ENCODE results near the gene UBR1. TPM values are rescaled to one million over a fixed set of nuclear protein-coding genes. Genes with fewer than 3 reads are reported as not detected.

The UBR1 gene
- total RNA-seq, 1 experiment from 2014 or later: 22.2 TPM

DNA sequence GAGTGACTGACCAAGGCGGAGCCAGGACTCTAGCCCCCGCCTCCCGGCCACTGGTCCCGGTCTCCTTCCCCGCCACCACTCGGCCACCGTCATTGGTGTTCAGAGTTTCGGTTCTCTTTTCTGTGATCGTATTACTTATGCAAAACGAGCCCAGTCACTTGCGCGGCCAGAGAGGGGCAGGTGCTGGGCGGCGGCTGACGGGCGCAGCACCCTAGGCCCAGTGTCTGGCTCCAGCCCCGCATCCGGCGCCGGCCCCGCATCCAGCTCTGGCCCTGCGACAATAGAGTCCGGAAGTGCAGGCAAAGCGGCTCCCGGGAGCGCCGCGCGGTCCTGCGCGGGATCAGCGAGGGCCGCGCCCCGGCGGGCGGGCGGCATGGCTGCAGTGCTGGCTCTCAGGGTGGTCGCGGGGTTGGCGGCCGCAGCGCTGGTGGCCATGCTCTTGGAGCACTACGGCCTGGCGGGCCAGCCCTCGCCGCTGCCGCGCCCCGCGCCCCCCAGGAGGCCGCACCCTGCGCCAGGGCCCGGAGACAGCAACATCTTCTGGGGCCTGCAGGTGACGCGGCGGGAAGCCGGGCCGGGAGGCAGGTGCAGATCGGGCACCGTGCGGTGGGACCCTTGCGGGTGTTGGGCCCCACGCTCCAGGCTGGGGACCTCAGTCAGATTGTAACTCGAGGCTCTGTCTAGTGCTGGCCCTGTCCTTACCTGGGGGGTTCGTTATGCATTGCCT, 27.8 kb upstream of the UBR1 start, which contains the start of gene TMEM62:
Gene TMEM62, plus strand, starts transcription at position 157 of the 727 bp plus-strand sequence. Its CDS starts 217 bp downstream, at position 374.
- Histone ChIP-seq H3K56ac (ENCODE audit: insufficient read length, low read depth, low read length) (no peak within 1 kb of the TSS), H4K5ac (ENCODE audit: insufficient read length, low read depth, low read length) (no peak within 1 kb of the TSS), H4K91ac (ENCODE audit: insufficient read length, low read depth, low read length) (no peak within 1 kb of the TSS), H3K79me2 (ENCODE audit: insufficient read depth, low read length) (no peaks in the 10 kb centered on the region), H3K9ac (ENCODE audit: extremely low read depth, insufficient read length, low read length) (peak within 1 kb of the TSS; percentile 48), H2BK15ac (ENCODE audit: low read depth, low read length) (no peak within 1 kb of the TSS), H2AFZ (ENCODE audit: low read length) (peak within 1 kb of the TSS; percentile 17), H3K27ac (ENCODE audit: insufficient read length, low read depth, low read length) (no peak within 1 kb of the TSS), H3K14ac (ENCODE audit: insufficient read depth, low read length) (peak within 1 kb of the TSS; percentile 26; the same call in 1 of the 2 replicates), H4K20me1 (ENCODE audit: control insufficient read depth, insufficient read depth, insufficient read length) (no peaks in the 10 kb centered on the region), H3K4me2 (ENCODE audit: insufficient read depth, insufficient read length, low read length) (peak within 1 kb of the TSS; percentile 59), H3K9me3 (ENCODE audit: control insufficient read depth, low read depth, low read length) (no peaks in the 10 kb centered on the region), H3K4ac (ENCODE audit: low read depth, low read length) (no peak within 1 kb of the TSS), H3K27me3 (ENCODE audit: insufficient read depth, low read length) (peaks cover 7% of the 10 kb centered on the region; the same call in 1 of the 2 replicates), H3K18ac (ENCODE audit: insufficient read length, low read depth, low read length) (peak within 1 kb of the TSS; percentile 16), H3K4me1 (ENCODE audit: insufficient read depth, low read length) (no peaks in the 10 kb centered on the region; the same call in 1 of the 2 replicates), H2BK5ac (ENCODE audit: insufficient read length, low read length) (no peak within 1 kb of the TSS), H2BK20ac (ENCODE audit: low read depth, low read length, poor library complexity, severe bottlenecking) (no peak within 1 kb of the TSS), H2BK120ac (ENCODE audit: low read depth, low read length, poor library complexity, severe bottlenecking) (no peak within 1 kb of the TSS), H2BK12ac (ENCODE audit: insufficient read length, low read depth, low read length) (no peak within 1 kb of the TSS), H4K8ac (replicated peaks; ENCODE audit: insufficient read length, low read depth, low read length) (no peak within 1 kb of the TSS), H3K23ac (ENCODE audit: insufficient read length, low read depth, low read length) (no peak within 1 kb of the TSS), H3K23me2 (ENCODE audit: insufficient read length, low read depth, low read length, poor library complexity, severe bottlenecking) (peaks cover 6% of the 10 kb centered on the region), H3T11ph (ENCODE audit: low read length) (no peak within 1 kb of the TSS), H2AK5ac (ENCODE audit: insufficient read length, low read length) (no peak within 1 kb of the TSS), H3K79me1 (ENCODE audit: insufficient read depth, low read depth, low read length, poor library complexity, severe bottlenecking) (no peaks in the 10 kb centered on the region)
- Mint-ChIP-seq H3K27me3 (ENCODE audit: low read depth) (peaks cover 40% of the 10 kb centered on the region), H3K4me1 (peaks cover 19 to 21% of the 10 kb centered on the region in 2 experiments), H3K4me3 (peak within 1 kb of the TSS; percentile 86 to 91), H3K36me3 (ENCODE audit: insufficient read depth in 1 of 3, low read depth in 3 of 3) (peaks cover 0 to 11% (median 2%) of the 10 kb centered on the region in 3 experiments; a peak in 2 of 7 replicates), H3K27ac (peak within 1 kb of the TSS in 2 of 3 experiments; percentile 57 to 62; a peak in 3 of 7 replicates), H3K9me3 (peaks cover 7 to 11% of the 10 kb centered on the region in 2 experiments)
- TF ChIP-seq, protein P1, sequence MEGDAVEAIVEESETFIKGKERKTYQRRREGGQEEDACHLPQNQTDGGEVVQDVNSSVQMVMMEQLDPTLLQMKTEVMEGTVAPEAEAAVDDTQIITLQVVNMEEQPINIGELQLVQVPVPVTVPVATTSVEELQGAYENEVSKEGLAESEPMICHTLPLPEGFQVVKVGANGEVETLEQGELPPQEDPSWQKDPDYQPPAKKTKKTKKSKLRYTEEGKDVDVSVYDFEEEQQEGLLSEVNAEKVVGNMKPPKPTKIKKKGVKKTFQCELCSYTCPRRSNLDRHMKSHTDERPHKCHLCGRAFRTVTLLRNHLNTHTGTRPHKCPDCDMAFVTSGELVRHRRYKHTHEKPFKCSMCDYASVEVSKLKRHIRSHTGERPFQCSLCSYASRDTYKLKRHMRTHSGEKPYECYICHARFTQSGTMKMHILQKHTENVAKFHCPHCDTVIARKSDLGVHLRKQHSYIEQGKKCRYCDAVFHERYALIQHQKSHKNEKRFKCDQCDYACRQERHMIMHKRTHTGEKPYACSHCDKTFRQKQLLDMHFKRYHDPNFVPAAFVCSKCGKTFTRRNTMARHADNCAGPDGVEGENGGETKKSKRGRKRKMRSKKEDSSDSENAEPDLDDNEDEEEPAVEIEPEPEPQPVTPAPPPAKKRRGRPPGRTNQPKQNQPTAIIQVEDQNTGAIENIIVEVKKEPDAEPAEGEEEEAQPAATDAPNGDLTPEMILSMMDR (conservative IDR thresholded peaks at IDR 0.05): no peak; the same call in 2 of the 3 replicates
- no CpG with 5 or more reads among the region's 66 CpGs for WGBS (ENCODE audit: extremely low coverage, insufficient read length, low lambda C conversion rate)
- DNase-seq: peak; percentile 81
